ENCODE data around the gene PCDHB12.
"Not testable (repeated sequence)": the region's sequence is repeated elsewhere in the genome, so short reads cannot be mapped to it uniquely, and the experiment has no call there.

The PCDHB12 gene

DNA sequence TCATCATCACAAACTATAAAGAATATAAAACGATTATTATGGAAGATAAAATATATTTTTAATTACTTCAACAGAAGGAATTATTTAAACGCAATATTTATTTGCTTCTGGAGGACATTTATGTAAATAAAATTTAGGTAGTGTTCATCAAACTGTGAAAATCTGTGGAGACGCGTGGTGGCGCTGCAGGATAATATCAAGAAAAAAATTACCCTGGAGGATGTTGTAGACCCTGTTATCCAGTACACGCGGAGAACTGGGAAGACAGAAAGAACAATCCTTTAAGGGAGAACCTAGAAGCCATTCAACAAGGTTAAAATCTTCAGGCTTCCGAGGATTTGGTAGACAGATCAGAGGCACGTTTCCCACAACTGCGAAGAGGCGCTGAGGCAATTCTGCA, at the start of gene PCDHB12:
TSS of gene PCDHB12 (plus strand) at position 242 of the 400 bp plus-strand sequence. CDS start 189 bp downstream, outside the sequence.
- DNase-seq (ENCODE audit: extremely low read depth, low read depth), result no peak
- H3K4me3 ChIP-seq (replicated peaks; ENCODE audit: low read depth, low read length), result no peak within 1 kb of the TSS
- TF ChIP-seq, protein P1, sequence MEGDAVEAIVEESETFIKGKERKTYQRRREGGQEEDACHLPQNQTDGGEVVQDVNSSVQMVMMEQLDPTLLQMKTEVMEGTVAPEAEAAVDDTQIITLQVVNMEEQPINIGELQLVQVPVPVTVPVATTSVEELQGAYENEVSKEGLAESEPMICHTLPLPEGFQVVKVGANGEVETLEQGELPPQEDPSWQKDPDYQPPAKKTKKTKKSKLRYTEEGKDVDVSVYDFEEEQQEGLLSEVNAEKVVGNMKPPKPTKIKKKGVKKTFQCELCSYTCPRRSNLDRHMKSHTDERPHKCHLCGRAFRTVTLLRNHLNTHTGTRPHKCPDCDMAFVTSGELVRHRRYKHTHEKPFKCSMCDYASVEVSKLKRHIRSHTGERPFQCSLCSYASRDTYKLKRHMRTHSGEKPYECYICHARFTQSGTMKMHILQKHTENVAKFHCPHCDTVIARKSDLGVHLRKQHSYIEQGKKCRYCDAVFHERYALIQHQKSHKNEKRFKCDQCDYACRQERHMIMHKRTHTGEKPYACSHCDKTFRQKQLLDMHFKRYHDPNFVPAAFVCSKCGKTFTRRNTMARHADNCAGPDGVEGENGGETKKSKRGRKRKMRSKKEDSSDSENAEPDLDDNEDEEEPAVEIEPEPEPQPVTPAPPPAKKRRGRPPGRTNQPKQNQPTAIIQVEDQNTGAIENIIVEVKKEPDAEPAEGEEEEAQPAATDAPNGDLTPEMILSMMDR (IDR thresholded peaks at IDR 0.05; ENCODE audit: low read depth, low read length, missing control alignments), result no peak

DNA sequence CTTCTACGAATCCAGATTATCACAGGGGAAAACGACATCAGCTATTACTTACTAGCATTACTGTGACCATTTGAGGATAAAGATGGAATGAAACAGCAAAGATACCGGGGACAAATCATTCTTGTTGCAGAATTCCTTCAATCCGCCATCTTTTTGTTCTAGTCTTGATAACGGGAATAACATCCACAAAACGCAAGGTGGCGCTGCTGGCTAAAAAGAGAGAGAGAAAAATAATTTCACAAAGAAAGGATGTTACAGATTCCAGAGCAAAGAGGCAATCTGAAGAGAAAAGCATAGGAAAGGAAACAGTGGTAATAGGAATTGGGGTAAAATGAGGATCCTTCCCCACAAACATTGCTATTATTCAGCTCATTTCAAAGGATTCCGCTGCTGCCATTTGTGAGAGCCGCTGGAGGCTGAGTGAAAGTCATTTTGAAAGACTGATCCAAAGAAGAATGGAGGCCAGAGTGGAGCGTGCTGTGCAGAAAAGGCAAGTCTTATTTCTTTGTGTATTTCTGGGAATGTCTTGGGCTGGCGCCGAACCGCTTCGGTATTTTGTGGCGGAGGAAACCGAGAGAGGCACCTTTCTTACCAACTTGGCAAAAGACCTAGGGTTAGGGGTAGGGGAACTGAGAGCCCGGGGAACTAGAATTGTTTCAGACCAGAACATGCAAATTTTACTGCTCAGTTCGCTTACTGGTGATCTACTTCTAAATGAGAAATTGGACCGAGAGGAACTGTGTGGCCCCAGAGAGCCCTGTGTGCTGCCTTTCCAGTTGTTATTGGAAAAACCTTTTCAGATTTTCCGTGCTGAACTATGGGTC, 35.9 kb upstream of the PCDHB12 start, which contains the start of gene PCDHB7:
TSS of gene PCDHB7 (plus strand) at position 264 of the 824 bp plus-strand sequence. CDS start at position 456, 192 bp downstream.
- no peak within 1 kb of the TSS for H3K4me3 ChIP-seq (replicated peaks; ENCODE audit: low read depth, low read length)
- no peak for DNase-seq (ENCODE audit: extremely low read depth, low read depth)
- TF ChIP-seq, protein P1 (IDR thresholded peaks at IDR 0.05; ENCODE audit: low read depth, low read length, missing control alignments), result peak; percentile 51

DNA sequence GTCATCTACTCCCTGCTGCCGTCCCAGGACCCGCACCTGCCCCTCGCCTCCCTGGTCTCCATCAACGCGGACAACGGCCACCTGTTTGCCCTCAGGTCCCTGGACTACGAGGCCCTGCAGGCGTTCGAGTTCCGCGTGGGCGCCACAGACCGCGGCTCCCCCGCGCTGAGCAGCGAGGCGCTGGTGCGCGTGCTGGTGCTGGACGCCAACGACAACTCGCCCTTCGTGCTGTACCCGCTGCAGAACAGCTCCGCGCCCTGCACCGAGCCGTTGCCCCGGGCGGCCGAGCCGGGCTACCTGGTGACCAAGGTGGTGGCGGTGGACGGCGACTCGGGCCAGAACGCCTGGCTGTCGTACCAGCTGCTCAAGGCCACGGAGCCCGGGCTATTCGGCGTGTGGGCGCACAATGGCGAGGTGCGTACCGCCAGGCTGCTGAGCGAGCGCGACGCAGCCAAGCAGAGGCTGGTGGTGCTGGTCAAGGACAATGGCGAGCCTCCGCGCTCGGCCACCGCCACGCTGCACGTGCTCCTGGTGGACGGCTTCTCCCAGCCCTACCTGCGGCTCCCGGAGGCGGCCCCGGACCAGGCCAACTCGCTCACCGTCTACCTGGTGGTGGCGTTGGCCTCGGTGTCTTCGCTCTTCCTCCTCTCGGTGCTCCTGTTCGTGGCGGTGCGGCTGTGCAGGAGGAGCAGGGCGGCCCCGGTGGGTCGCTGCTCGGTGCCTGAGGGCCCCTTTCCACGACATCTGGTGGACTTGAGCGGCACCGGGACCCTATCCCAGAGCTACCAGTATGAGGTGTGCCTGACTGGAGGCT, 34.0 kb upstream of the PCDHB12 start:
- not testable (repeated sequence) for DNase-seq (ENCODE audit: extremely low read depth, low read depth); H3K4me3 ChIP-seq (replicated peaks; ENCODE audit: low read depth, low read length)

DNA sequence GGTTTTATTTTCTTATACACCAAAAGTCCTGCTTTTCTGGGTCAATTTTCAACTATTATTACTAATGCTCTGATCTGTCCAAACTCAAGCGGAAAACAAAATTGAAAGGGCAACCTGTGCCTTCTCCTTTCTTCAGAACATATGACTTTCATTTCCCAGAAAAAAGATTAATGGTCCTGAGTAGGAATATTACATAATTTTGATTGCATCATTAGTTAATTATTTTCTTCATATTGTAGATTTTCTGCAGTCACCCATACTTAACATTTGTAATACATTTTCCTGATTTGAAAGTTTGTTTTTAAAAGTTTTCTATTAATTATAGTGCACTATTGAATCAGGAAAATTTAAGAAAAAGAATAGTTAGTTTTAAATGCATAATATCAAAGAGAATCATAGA, 32.6 kb upstream of the PCDHB12 start:
- DNase-seq (ENCODE audit: extremely low read depth, low read depth), result no peak
- TF ChIP-seq, protein P1 (IDR thresholded peaks at IDR 0.05; ENCODE audit: low read depth, low read length, missing control alignments), result no peak
- H3K4me3 ChIP-seq (replicated peaks; ENCODE audit: low read depth, low read length), result no peak overlapping the region

DNA sequence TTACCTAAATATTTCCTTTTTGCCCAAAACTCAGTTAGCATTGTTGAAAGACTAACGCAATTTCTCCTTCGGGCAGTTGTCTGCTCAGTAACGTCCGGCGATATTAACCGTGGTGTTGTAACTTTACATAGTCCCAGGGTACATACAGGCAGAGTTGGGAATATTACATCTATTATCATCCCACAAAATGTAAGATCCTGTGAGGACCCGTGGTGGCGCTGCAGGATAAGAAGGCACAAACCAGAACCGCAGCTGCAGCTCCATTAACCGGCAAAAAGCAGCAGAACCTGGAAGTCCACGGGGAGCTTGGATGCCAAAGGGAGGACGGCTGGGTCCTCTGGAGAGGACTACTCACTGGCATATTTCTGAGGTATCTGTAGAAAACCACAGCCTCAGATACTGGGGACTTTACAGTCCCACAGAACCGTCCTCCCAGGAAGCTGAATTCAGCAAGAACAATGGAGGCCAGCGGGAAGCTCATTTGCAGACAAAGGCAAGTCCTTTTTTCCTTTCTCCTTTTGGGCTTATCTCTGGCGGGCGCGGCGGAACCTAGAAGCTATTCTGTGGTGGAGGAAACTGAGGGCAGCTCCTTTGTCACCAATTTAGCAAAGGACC, 30.8 kb upstream of the PCDHB12 start, which contains the start of gene PCDHB8:
TSS of gene PCDHB8 (plus strand) at position 214 of the 615 bp plus-strand sequence. CDS start at position 459, 245 bp downstream.
- not testable (repeated sequence) for DNase-seq (ENCODE audit: extremely low read depth, low read depth); H3K4me3 ChIP-seq (replicated peaks; ENCODE audit: low read depth, low read length)

DNA sequence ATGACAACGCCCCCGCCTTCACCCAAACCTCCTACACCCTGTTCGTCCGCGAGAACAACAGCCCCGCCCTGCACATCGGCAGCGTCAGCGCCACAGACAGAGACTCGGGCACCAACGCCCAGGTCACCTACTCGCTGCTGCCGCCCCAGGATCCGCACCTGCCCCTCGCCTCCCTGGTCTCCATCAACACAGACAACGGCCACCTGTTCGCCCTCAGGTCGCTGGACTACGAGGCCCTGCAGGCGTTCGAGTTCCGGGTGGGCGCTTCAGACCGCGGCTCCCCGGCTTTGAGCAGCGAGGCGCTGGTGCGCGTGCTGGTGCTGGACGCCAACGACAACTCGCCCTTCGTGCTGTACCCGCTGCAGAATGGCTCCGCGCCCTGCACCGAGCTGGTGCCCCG, 29.1 kb upstream of the PCDHB12 start:
- not testable (repeated sequence) for H3K4me3 ChIP-seq (replicated peaks; ENCODE audit: low read depth, low read length); DNase-seq (ENCODE audit: extremely low read depth, low read depth)

DNA sequence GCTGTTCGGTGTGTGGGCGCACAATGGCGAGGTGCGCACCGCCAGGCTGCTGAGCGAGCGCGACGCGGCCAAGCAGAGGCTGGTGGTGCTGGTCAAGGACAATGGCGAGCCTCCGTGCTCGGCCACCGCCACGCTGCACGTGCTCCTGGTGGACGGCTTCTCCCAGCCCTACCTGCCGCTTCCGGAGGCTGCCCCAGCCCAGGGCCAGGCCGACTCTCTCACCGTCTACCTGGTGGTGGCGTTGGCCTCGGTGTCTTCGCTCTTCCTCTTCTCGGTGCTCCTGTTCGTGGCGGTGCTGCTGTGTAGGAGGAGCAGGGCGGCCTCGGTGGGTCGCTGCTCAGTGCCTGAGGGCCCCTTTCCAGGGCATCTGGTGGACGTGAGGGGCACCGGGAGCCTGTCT, 28.6 kb upstream of the PCDHB12 start:
- H3K4me3 ChIP-seq (replicated peaks; ENCODE audit: low read depth, low read length); DNase-seq (ENCODE audit: extremely low read depth, low read depth): not testable (repeated sequence)

DNA sequence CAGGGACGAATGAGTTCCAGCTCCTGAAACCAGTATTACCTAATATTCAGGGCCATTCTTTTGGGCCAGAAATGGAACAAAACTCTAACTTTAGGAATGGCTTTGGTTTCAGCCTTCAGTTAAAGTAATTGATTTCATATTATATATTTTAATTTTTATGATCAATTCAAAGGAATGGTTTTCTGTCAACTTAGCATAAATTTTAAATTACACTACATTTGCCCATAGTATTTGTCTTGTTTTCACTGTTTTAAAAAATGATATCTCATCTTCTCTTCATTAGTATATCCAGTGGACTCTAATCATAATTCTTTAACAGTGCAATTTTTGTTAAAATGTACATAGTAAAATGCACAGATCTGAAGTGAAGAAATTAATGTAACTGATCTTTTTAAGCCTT, 28.2 kb upstream of the PCDHB12 start:
- TF ChIP-seq, protein P1 (IDR thresholded peaks at IDR 0.05; ENCODE audit: low read depth, low read length, missing control alignments), result no peak
- no peak overlapping the region for H3K4me3 ChIP-seq (replicated peaks; ENCODE audit: low read depth, low read length)
- DNase-seq (ENCODE audit: extremely low read depth, low read depth), result no peak

Measured in HFF-Myc (cell line).